KMS-11 (cell line): ENCODE results near the gene NPFFR1.
"Not testable (repeated sequence)": the region's sequence is repeated elsewhere in the genome, so short reads cannot be mapped to it uniquely, and the experiment has no call there.

Source experiments
- H2AFZ ChIP-seq: fragments of 200-600 bp; sonication (generic); 2 replicates; pipeline ENCODE4 v1.6.1; 2016; ENCODE audit warnings: antibody characterized with exemption, mixed run types, low read depth
- H3K27ac ChIP-seq: fragments of 200-600 bp; sonication (generic); 2 replicates; pipeline ENCODE4 v1.6.1; 2016; ENCODE audit warnings: mild to moderate bottlenecking, mixed run types
- H3K27me3 ChIP-seq: fragments of 200-600 bp; sonication (generic); 2 replicates; pipeline ENCODE4 v1.6.1; 2017; ENCODE audit warnings: mild to moderate bottlenecking, low read depth, mixed run types, moderate library complexity; ENCODE audit not compliant: insufficient read depth
- H3K36me3 ChIP-seq: fragments of 200-600 bp; sonication (generic); 2 replicates; pipeline ENCODE4 v1.6.1; 2017; ENCODE audit warnings: mild to moderate bottlenecking, mixed run types; ENCODE audit not compliant: insufficient read depth
- H3K4me1 ChIP-seq: fragments of 200-600 bp; sonication (generic); 2 replicates; pipeline ENCODE4 v1.6.1; 2016; ENCODE audit warnings: mild to moderate bottlenecking, low read depth, mixed run types; ENCODE audit not compliant: poor library complexity, severe bottlenecking
- H3K4me2 ChIP-seq: fragments of 200-600 bp; sonication (generic); 2 replicates; pipeline ENCODE4 v1.7.0; 2016; ENCODE audit warnings: mild to moderate bottlenecking, mixed run types
- H3K4me3 ChIP-seq: fragments of 200-600 bp; sonication (generic); IDR thresholded peaks from 2 replicates; pipeline ENCODE4 v1.6.1; 2017; ENCODE audit warnings: low read depth, low read length, mixed read lengths; ENCODE audit not compliant: insufficient read depth
- H3K79me2 ChIP-seq: fragments of 200-600 bp; sonication (generic); 2 replicates; pipeline ENCODE4 v1.6.1; 2016; ENCODE audit warnings: low read depth, mixed run types; ENCODE audit not compliant: insufficient read depth
- H3K9ac ChIP-seq: fragments of 200-600 bp; sonication (generic); 2 replicates; pipeline ENCODE4 v1.6.1; 2016; ENCODE audit warnings: mild to moderate bottlenecking, mixed run types
- H4K20me1 ChIP-seq: fragments of 200-600 bp; sonication (generic); 2 replicates; pipeline ENCODE4 v1.6.1; 2016; ENCODE audit warnings: mild to moderate bottlenecking, mixed run types; ENCODE audit not compliant: insufficient read depth
- TF ChIP-seq, protein P1 (sequence below): fragments of 200-600 bp; sonication (generic); conservative IDR thresholded peaks from 2 replicates; pipeline ENCODE4 v1.6.1; 2017; ENCODE audit warnings: low read depth, mild to moderate bottlenecking, antibody characterized with exemption, low read length, moderate library complexity, mixed read lengths

NPFFR1 gene

DNA sequence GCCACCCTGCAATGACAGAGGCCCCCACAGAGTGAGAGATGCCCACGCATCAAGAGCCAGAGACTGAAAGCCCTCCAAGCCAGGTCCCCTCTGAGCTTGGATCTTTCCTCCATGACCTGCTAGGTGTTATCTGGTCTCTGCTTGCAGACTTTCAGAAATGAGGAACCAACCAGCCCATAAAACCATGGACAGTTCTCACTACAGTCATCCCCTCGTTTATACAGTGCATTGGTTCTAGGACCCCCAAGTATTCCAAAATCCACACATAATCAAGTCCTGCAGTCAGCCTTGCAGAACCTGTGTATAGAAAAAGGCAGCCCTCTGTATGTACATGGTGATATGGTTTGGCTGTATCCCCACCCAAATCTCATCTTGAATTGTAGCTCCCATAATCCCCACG is 23.1 kb downstream of the NPFFR1 start:
- H3K4me1 ChIP-seq = no peaks in the 10 kb centered on the region
- no peak overlapping the region for H3K4me2 ChIP-seq
- no peak overlapping the region for H3K27ac ChIP-seq
- no peaks in the 10 kb centered on the region for H3K27me3 ChIP-seq
- no peaks in the 10 kb centered on the region for H4K20me1 ChIP-seq
- no peaks in the 10 kb centered on the region for H3K36me3 ChIP-seq
- no peak overlapping the region for H3K9ac ChIP-seq
- H3K79me2 ChIP-seq = no peaks in the 10 kb centered on the region
- H3K4me3 ChIP-seq = no peak overlapping the region
- TF ChIP-seq, protein P1, sequence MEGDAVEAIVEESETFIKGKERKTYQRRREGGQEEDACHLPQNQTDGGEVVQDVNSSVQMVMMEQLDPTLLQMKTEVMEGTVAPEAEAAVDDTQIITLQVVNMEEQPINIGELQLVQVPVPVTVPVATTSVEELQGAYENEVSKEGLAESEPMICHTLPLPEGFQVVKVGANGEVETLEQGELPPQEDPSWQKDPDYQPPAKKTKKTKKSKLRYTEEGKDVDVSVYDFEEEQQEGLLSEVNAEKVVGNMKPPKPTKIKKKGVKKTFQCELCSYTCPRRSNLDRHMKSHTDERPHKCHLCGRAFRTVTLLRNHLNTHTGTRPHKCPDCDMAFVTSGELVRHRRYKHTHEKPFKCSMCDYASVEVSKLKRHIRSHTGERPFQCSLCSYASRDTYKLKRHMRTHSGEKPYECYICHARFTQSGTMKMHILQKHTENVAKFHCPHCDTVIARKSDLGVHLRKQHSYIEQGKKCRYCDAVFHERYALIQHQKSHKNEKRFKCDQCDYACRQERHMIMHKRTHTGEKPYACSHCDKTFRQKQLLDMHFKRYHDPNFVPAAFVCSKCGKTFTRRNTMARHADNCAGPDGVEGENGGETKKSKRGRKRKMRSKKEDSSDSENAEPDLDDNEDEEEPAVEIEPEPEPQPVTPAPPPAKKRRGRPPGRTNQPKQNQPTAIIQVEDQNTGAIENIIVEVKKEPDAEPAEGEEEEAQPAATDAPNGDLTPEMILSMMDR = no peak
- no peak overlapping the region for H2AFZ ChIP-seq

DNA sequence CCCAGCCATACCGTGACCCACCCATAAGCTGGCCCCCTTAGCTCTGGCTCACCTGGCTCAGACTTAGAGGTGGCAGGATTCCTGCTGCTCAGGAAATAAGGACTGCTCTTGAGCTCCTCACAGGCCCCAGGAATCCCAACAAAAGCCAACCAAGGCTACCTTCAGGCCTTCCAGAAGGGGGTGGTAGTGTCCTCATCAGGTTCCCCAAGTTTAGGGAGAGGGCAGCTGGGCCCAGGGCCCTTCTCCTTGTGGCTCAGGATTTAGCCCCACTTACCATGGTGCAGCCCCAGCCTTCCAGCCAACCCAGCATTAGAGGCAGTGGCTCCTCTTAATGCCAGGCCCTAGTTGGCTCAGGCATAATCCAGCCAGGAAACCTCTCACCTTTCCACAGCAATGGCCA is 23.5 kb downstream of the NPFFR1 start:
- Histone ChIP-seq H3K36me3 (no peaks in the 10 kb centered on the region), H4K20me1 (no peaks in the 10 kb centered on the region), H3K79me2 (no peaks in the 10 kb centered on the region), H3K4me3 (no peak overlapping the region), H3K27me3 (no peaks in the 10 kb centered on the region), H3K27ac (no peak overlapping the region), H3K4me2 (no peak overlapping the region), H3K9ac (no peak overlapping the region), H3K4me1 (no peaks in the 10 kb centered on the region), H2AFZ (no peak overlapping the region)
- TF ChIP-seq, protein P1 = no peak

DNA sequence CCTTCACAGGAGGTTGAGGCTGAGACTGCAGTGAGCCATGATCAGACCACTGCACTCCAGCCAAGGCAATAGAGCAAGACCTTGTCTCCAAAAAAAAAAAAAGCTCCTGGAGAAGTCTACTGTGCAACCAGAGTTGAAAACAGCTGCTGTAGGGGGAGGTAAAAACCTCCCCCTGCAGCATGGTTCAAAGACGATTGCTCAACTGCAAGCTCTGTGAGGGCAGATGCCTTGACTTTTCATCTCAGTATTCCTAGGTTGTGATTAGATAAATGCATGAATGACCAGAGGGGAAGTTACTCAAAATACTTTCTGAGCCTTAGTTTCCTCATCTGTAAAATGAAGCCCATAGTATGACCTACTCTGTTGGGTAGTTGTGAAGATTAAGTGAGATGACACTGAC is 25.6 kb downstream of the NPFFR1 start:
- H3K4me1 ChIP-seq = no peaks in the 10 kb centered on the region
- no peak overlapping the region for H3K27ac ChIP-seq
- no peak overlapping the region for H3K4me2 ChIP-seq
- H4K20me1 ChIP-seq = no peaks in the 10 kb centered on the region
- H3K27me3 ChIP-seq = no peaks in the 10 kb centered on the region
- TF ChIP-seq, protein P1 = no peak
- H3K4me3 ChIP-seq = no peak overlapping the region
- no peaks in the 10 kb centered on the region for H3K79me2 ChIP-seq
- H2AFZ ChIP-seq = no peak overlapping the region
- no peaks in the 10 kb centered on the region for H3K36me3 ChIP-seq
- no peak overlapping the region for H3K9ac ChIP-seq

DNA sequence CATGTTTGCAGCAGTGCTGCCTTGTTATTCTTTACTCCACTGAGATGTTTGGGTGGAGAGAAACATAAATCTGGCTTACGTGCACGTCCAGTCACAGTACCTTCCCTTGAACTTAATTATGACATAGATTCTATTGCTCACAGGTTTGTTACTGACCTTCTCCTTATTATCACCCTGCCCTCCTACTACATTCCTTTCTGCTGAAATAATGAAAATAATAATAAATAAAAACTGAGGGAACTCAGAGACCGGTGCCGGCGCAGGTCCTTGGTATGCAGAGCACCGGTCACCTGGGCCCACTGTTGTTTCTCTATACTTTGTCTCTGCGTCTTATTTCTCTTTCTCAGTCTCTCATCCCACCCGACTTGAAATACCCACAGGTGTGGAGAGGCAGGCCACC is 26.0 kb downstream of the NPFFR1 start:
- not testable (repeated sequence) for H2AFZ ChIP-seq, H3K36me3 ChIP-seq, H3K4me2 ChIP-seq, H3K27me3 ChIP-seq, H3K4me1 ChIP-seq, H3K4me3 ChIP-seq, H3K27ac ChIP-seq, H3K9ac ChIP-seq, H3K79me2 ChIP-seq, H4K20me1 ChIP-seq

DNA sequence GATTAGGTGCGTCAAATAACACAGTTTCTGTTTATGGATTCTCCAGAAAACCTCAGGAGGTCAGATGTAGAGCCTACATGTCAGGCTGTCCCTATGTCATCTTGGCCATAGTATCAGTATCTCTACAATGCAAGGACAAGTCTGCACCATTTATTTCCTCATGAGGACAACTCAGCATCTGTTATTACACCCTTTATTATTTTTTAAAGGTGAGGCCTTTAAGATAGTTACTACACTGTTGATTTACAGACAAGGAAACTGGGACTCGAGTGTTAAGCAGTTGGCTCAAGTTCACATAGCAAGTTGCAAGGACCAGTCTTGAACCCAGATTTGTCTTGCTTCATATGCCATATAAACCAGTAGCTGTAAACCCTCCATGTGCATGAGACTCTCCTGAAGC is 27.3 kb downstream of the NPFFR1 start:
- H3K79me2 ChIP-seq = no peaks in the 10 kb centered on the region
- no peaks in the 10 kb centered on the region for H3K36me3 ChIP-seq
- TF ChIP-seq, protein P1 = no peak
- no peak overlapping the region for H3K4me3 ChIP-seq
- no peak overlapping the region for H3K4me2 ChIP-seq
- no peaks in the 10 kb centered on the region for H3K4me1 ChIP-seq
- H3K27me3 ChIP-seq = no peaks in the 10 kb centered on the region
- no peak overlapping the region for H3K9ac ChIP-seq
- no peak overlapping the region for H3K27ac ChIP-seq
- H4K20me1 ChIP-seq = no peaks in the 10 kb centered on the region
- no peak overlapping the region for H2AFZ ChIP-seq
